Endothelial cell (in vitro differentiated cells): ENCODE data around the gene SLC9A9. TPM values are rescaled to one million over a fixed set of nuclear protein-coding genes. Genes with fewer than 3 reads are reported as not detected.

Source experiments
- DNase-seq: peaks from one replicate; pipeline ENCODE4 v3.0.0; 2021; ENCODE audit warnings: low spot score
- H3K27ac Mint-ChIP-seq: one replicate; pipeline ENCODE4 v1.8.0; 2021; ENCODE audit warnings: mixed read lengths, inconsistent platforms; ENCODE audit not compliant: unreplicated experiment
- H3K27me3 Mint-ChIP-seq: one replicate; pipeline ENCODE4 v1.8.0; 2021; ENCODE audit warnings: mild to moderate bottlenecking, moderate library complexity, mixed read lengths, inconsistent platforms; ENCODE audit not compliant: unreplicated experiment
- H3K36me3 Mint-ChIP-seq: one replicate; pipeline ENCODE4 v1.8.0; 2021; ENCODE audit warnings: mild to moderate bottlenecking, low read depth, mixed read lengths, inconsistent platforms; ENCODE audit not compliant: unreplicated experiment
- H3K4me1 Mint-ChIP-seq: one replicate; pipeline ENCODE4 v1.8.0; 2021; ENCODE audit warnings: mild to moderate bottlenecking, mixed read lengths, inconsistent platforms; ENCODE audit not compliant: unreplicated experiment
- H3K4me3 Mint-ChIP-seq: one replicate; pipeline ENCODE4 v1.8.0; 2021; ENCODE audit warnings: mild to moderate bottlenecking, mixed read lengths, inconsistent platforms; ENCODE audit not compliant: unreplicated experiment
- H3K9me3 Mint-ChIP-seq: one replicate; pipeline ENCODE4 v1.8.0; 2021; ENCODE audit warnings: mixed read lengths, inconsistent platforms; ENCODE audit not compliant: unreplicated experiment
- CTCF ChIP-seq: fragments of 200-600 bp; sonication (generic); IDR thresholded peaks from one replicate; pipeline ENCODE4 v1.5.0; 2021; ENCODE audit warnings: antibody characterized with exemption; ENCODE audit not compliant: unreplicated experiment
- total RNA-seq: library from RNA; stranded (reverse); fragmentation: NEBNext Ultra II Directional; extraction: Animal tissue kit (Norgen Biotek cat#: 25700); gene quantifications from one replicate; pipeline ENCODE4 v1.2.1, GENCODE V29; 2021; ENCODE audit not compliant: unreplicated experiment

Gene SLC9A9
- total RNA-seq, 1 donor from 2014 or later = 7.9 TPM

- DNase-seq = no peak
- H3K27me3 Mint-ChIP-seq = no peaks in the 10 kb centered on the region
- no peaks in the 10 kb centered on the region for H3K4me1 Mint-ChIP-seq
- no peak for TF ChIP-seq CTCF
- H3K36me3 Mint-ChIP-seq = peaks cover 4% of the 10 kb centered on the region
- H3K4me3 Mint-ChIP-seq = no peak overlapping the region
- no peaks in the 10 kb centered on the region for H3K9me3 Mint-ChIP-seq
- no peak overlapping the region for H3K27ac Mint-ChIP-seq
Measured at GRCh38 chr3:143793971-143794370, 54.3 kb downstream of the SLC9A9 start.

- H3K4me1 Mint-ChIP-seq = no peaks in the 10 kb centered on the region
- no peak for DNase-seq
- H3K36me3 Mint-ChIP-seq = no peaks in the 10 kb centered on the region
- TF ChIP-seq CTCF = no peak
- no peaks in the 10 kb centered on the region for H3K9me3 Mint-ChIP-seq
- no peak overlapping the region for H3K27ac Mint-ChIP-seq
- no peaks in the 10 kb centered on the region for H3K27me3 Mint-ChIP-seq
- H3K4me3 Mint-ChIP-seq = no peak overlapping the region
Measured at GRCh38 chr3:143791386-143791785, 56.9 kb downstream of the SLC9A9 start.

GRCh38 chr3:143786219-143787191 is 61.8 kb downstream of the SLC9A9 start:
- Mint-ChIP-seq H3K27ac (no peak overlapping the region), H3K36me3 (no peaks in the 10 kb centered on the region), H3K27me3 (no peaks in the 10 kb centered on the region), H3K4me1 (peaks cover 7% of the 10 kb centered on the region), H3K4me3 (no peak overlapping the region), H3K9me3 (no peaks in the 10 kb centered on the region)
- TF ChIP-seq CTCF = no peak
- DNase-seq = no peak

- DNase-seq = no peak
- Mint-ChIP-seq H3K27me3 (no peaks in the 10 kb centered on the region), H3K36me3 (no peaks in the 10 kb centered on the region), H3K4me1 (peaks cover 7% of the 10 kb centered on the region), H3K9me3 (no peaks in the 10 kb centered on the region), H3K4me3 (no peak overlapping the region), H3K27ac (no peak overlapping the region)
- TF ChIP-seq CTCF = no peak
Measured at GRCh38 chr3:143784446-143784845, 63.8 kb downstream of the SLC9A9 start.

- TF ChIP-seq CTCF = no peak
- Mint-ChIP-seq H3K27ac (no peak overlapping the region), H3K36me3 (no peaks in the 10 kb centered on the region), H3K27me3 (no peaks in the 10 kb centered on the region), H3K4me1 (peaks cover 7% of the 10 kb centered on the region), H3K4me3 (no peak overlapping the region), H3K9me3 (no peaks in the 10 kb centered on the region)
- DNase-seq = no peak
Measured at GRCh38 chr3:143783851-143784370, 64.4 kb downstream of the SLC9A9 start.
